Stimulated activated naive CD8-positive, alpha-beta T cell treated with anti-CD3 and anti-CD28 coated beads, Interleukin-15, Interleukin-2, amounts not matched to agents 100 ng/mL and 50 ng/mL, for 24 hours (primary cell): ENCODE measurements around the gene LYL1.

ENCODE experiments used
- H3K27ac Mint-ChIP-seq: one replicate; pipeline ENCODE4 v1.8.0; 2021; ENCODE audit warnings: mild to moderate bottlenecking, mixed read lengths
- H3K27me3 Mint-ChIP-seq: one replicate; pipeline ENCODE4 v1.8.0; 2021; ENCODE audit warnings: mixed read lengths
- H3K36me3 Mint-ChIP-seq: one replicate; pipeline ENCODE4 v1.8.0; 2021; ENCODE audit warnings: low read depth, mixed read lengths
- H3K4me1 Mint-ChIP-seq: one replicate; pipeline ENCODE4 v1.8.0; 2021; ENCODE audit warnings: low read depth, mixed read lengths
- H3K4me3 Mint-ChIP-seq: one replicate; pipeline ENCODE4 v1.8.0; 2021; ENCODE audit warnings: mild to moderate bottlenecking, mixed read lengths
- H3K9me3 Mint-ChIP-seq: one replicate; pipeline ENCODE4 v1.8.0; 2021; ENCODE audit warnings: mixed read lengths

The LYL1 gene

GRCh38 chr19:13103581-13104359 lies 1.1 kb upstream of the LYL1 start:
- H3K4me1 Mint-ChIP-seq, result peaks cover 52% of the 10 kb centered on the region
- peaks cover 3% of the 10 kb centered on the region for H3K27me3 Mint-ChIP-seq
- peaks cover 18% of the 10 kb centered on the region for H3K36me3 Mint-ChIP-seq
- H3K4me3 Mint-ChIP-seq, result peak overlapping the region; percentile 82
- no peak overlapping the region for H3K27ac Mint-ChIP-seq
- no peaks in the 10 kb centered on the region for H3K9me3 Mint-ChIP-seq

DNA sequence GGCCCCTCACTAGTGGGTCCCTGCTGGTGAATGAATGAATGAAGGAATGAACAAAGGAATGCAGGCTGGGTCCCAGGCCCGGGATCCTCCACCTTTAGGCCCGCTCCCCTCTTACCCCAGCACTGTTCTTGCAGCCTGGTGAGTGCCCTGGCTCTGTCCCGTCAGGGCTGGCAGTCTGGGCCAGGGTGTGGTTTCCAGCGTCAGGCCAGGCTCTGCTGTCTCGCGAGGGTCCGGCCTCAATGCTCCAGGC lies 317 bp downstream of the LYL1 start:
- Mint-ChIP-seq H3K4me3 (peak overlapping the region; percentile 75), H3K36me3 (peaks cover 14% of the 10 kb centered on the region), H3K9me3 (no peaks in the 10 kb centered on the region), H3K27ac (no peak overlapping the region), H3K27me3 (peaks cover 4% of the 10 kb centered on the region), H3K4me1 (peaks cover 62% of the 10 kb centered on the region)

DNA sequence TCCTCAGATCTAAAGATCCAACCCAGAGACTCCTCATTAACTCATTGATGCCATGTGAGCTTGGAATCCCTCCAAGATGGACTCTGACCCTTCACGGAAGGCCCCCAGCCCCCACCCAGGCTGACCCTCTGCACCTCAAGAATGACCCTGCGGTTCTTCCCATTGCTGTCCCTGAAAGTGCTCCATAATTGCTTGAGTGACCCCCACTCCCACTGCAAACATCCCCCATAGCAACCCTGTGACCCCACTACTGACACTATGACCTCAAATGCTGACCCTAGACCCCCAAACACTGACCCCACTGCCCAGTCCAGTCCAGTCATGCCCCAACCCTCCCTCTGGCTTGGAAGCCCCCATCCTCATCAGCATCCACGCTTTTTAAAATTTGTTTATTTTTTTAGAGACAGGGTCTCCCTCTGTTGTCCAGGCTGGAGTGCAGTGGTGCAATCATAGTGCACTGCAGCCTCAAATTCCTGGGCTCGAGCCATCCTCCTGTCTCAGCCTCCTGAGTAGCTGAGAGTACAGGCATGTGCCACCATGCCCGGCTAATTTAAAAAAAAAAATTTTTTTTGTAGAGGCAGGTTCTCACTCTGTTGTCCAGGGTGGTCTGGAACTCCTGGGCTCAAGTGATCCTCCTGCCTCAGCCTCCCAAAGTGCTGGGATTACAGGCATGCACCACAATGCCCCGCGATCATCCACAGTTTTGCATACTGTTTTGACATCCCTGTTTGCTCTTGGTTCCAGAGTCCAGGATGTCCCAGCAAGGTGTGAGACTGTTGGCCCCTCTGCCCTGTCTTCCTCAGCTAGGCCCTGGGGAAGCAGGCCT lies 855 bp downstream of the LYL1 start:
- H3K27ac Mint-ChIP-seq, result peak overlapping the region; percentile 66
- peaks cover 12% of the 10 kb centered on the region for H3K36me3 Mint-ChIP-seq
- H3K9me3 Mint-ChIP-seq, result no peaks in the 10 kb centered on the region
- peaks cover 67% of the 10 kb centered on the region for H3K4me1 Mint-ChIP-seq
- H3K4me3 Mint-ChIP-seq, result peak overlapping the region; percentile 75
- peaks cover 9% of the 10 kb centered on the region for H3K27me3 Mint-ChIP-seq

DNA sequence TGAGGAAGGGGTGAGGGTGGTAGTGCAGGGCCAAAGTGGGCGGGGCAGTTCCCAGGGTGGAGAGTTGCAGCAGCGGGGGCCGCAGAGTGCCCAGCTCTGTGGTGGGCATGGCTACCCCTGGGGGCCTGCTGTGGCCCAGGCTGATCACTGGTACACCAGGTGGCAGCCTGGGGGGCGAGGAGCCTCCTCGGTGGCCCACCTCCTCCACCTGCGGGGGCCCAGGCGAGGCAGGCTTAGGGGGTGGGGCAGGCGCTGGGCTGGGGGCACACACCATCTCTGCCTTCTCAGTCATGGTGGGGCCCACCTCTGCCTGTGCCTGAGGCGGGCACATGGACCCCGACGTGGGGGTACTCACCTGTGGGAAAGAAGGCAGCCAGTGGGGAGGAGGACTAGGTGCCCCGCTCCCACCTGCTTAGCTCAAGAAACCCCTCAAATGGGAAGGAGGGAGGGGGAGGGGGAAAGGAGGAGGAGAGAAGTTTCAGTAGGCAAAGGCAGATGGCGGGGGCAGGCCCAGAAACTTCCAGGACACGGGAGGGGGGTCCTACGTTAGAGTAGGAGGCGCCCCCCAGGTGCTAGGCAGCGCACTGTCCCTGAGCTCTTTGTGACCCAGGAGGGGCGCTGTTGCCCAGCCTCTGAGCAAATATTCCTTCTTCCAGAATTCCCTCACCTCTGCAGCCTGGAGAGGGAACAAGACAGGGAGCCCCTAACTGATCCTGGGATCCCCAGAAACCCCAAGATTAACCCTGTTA lies 1.6 kb downstream of the LYL1 start:
- Mint-ChIP-seq H3K4me1 (peaks cover 73% of the 10 kb centered on the region), H3K4me3 (peak overlapping the region; percentile 75), H3K36me3 (peaks cover 8% of the 10 kb centered on the region), H3K27me3 (peaks cover 16% of the 10 kb centered on the region), H3K27ac (no peak overlapping the region), H3K9me3 (no peaks in the 10 kb centered on the region)

GRCh38 chr19:13100031-13100588 lies 2.5 kb downstream of the LYL1 start:
- no peaks in the 10 kb centered on the region for H3K9me3 Mint-ChIP-seq
- H3K4me3 Mint-ChIP-seq, result peak overlapping the region; percentile 73
- peaks cover 71% of the 10 kb centered on the region for H3K4me1 Mint-ChIP-seq
- H3K27ac Mint-ChIP-seq, result peak overlapping the region; percentile 96
- H3K27me3 Mint-ChIP-seq, result peaks cover 20% of the 10 kb centered on the region
- H3K36me3 Mint-ChIP-seq, result peaks cover 7% of the 10 kb centered on the region

DNA sequence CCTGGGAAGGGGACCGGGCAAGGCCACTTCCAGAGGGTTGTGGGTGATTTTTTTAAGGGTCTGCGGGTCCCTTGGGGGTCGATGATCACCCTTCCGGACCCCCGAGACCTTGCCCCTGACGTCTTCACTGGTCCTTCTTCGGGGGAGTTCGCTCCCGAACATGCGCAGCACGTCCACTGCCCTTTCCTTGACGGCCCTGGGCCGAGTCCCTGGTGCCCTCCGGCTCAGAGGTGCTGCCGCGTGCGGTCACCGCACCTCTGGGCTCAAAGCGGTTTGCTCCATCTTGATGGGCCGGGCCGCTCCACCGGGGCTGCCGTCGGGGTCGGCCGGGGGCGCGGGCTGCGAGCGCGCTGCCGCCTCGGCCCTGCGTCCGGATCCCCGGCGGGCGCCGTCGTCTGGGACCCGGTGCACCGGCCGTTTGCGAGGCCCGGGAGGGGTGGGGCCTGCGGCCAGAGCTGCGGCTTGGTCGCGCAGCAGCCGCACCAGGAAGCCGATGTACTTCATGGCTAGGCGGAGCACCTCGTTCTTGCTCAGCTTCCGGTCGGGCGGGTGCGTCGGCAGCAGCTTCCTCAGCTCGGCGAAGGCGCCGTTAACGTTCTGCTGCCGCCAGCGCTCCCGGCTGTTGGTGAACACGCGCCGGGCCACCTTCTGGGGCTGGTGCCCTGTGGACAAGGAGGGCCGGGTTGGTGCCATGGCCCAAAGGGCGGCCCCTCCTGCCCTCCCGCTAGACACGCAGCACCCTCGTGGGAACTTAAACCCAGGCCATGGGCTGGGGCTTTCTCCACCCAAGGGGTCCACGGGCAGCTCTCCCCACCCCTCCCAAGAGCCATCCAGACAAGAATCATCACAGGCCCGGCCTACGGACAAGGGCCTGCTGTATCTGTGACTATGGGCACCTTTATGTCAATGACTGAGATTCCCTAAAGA lies 3.3 kb downstream of the LYL1 start:
- Mint-ChIP-seq H3K9me3 (no peaks in the 10 kb centered on the region), H3K36me3 (peaks cover 7% of the 10 kb centered on the region), H3K4me3 (peak overlapping the region; percentile 73), H3K4me1 (peaks cover 69% of the 10 kb centered on the region), H3K27me3 (peaks cover 25% of the 10 kb centered on the region), H3K27ac (peak overlapping the region; percentile 96)

GRCh38 chr19:13098277-13099072 lies 4.2 kb downstream of the LYL1 start:
- Mint-ChIP-seq H3K4me3 (peak overlapping the region; percentile 62), H3K36me3 (peaks cover 7% of the 10 kb centered on the region), H3K27ac (peak overlapping the region; percentile 81), H3K9me3 (no peaks in the 10 kb centered on the region), H3K4me1 (peaks cover 66% of the 10 kb centered on the region), H3K27me3 (peaks cover 25% of the 10 kb centered on the region)

DNA sequence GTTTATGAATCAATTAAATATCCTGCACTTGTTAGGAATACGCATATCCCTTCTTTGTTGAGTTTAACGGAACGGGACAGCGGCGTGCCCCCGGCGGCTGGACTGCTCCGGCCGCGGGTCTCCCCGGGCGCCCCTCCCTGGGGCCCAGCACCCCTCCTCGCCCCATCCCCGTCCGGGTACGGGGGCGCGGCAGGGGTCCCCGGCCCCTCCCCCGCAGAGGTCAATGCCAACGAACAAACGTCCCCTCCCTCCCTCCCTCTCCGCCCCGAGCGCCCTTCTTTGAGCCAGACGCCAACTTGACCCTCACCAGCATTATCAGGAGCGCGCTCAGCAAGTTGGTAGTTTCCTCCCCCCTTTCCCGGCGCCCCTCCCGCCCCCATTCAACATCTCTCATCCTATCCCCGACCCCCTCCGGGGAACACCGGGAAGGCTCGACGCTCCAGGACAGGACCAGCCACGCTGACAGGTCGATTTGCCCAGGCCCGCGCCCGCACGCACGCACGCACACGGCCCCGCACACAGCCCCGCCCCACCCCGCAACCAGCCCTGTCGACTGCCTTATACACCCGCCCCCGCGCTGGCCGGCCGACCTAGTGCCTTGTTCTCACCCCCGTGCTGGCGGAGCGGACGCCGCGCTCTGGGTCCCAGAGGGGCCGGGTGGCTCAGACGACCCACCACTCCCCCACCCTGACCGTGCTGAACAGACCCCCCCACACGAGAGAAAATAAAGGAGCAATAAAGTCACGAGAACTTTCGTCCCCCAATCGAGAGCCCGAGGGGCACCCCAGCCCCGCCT lies 5.0 kb downstream of the LYL1 start:
- Mint-ChIP-seq H3K27ac (no peak overlapping the region), H3K4me1 (peaks cover 61% of the 10 kb centered on the region), H3K9me3 (no peaks in the 10 kb centered on the region), H3K4me3 (peak overlapping the region; percentile 67), H3K36me3 (peaks cover 7% of the 10 kb centered on the region), H3K27me3 (peaks cover 25% of the 10 kb centered on the region)

GRCh38 chr19:13097033-13097462 lies 5.6 kb downstream of the LYL1 start:
- no peaks in the 10 kb centered on the region for H3K9me3 Mint-ChIP-seq
- H3K36me3 Mint-ChIP-seq, result peaks cover 7% of the 10 kb centered on the region
- peaks cover 25% of the 10 kb centered on the region for H3K27me3 Mint-ChIP-seq
- H3K27ac Mint-ChIP-seq, result peak overlapping the region; percentile 46
- H3K4me3 Mint-ChIP-seq, result peak overlapping the region; percentile 67
- H3K4me1 Mint-ChIP-seq, result peaks cover 58% of the 10 kb centered on the region

DNA sequence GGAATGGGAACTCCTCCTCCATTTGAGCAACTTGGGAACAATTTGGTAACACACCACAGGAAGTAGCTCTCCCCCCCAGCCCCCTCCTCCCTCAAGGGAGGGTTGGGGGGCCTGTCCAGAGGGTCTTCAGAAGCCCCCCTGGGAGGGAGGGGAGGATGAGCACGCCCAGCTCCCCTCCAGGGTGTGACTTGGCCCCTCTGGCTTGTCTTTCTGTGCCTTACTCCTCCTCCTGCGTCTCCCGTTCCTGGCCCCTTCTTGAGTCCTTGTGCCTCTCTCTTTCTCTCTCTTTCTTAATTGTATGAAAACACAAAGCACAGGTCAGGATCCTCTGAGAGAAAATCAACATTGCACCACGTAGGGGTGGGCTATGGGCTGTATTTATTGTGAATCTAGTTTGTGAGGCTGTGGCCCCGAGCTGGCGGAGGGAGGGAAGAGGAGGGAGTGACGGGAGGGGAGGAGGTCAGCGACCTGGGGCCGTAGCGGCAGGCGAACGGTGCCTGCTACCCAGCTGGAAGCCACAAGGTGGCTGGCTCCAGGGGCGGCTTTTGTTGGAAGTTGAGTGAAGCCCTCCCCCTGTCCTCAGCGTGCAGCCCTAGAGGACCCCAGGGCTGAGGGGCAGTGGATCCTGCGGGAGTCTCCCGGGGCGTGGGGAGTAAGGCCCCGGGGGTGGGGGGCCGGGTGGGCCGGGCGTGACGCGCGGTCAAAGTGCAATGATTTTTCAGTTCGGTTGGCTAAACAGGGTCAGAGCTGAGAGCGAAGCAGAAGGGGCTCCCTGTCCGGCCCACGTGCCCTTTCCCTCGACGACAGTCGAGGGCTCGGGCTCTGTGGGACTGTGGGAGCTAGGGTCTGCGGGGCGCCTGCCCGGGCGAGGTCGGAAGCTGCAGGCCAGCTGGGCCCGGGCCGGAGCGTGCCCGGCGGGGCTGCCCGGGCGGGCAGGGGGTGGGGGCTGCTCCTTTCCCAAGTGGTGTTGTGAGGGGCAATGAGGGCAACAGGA lies 6.4 kb downstream of the LYL1 start:
- peaks cover 7% of the 10 kb centered on the region for H3K36me3 Mint-ChIP-seq
- no peak overlapping the region for H3K27ac Mint-ChIP-seq
- H3K4me1 Mint-ChIP-seq, result peaks cover 50% of the 10 kb centered on the region
- H3K27me3 Mint-ChIP-seq, result peaks cover 25% of the 10 kb centered on the region
- H3K4me3 Mint-ChIP-seq, result peak overlapping the region; percentile 73
- H3K9me3 Mint-ChIP-seq, result no peaks in the 10 kb centered on the region

DNA sequence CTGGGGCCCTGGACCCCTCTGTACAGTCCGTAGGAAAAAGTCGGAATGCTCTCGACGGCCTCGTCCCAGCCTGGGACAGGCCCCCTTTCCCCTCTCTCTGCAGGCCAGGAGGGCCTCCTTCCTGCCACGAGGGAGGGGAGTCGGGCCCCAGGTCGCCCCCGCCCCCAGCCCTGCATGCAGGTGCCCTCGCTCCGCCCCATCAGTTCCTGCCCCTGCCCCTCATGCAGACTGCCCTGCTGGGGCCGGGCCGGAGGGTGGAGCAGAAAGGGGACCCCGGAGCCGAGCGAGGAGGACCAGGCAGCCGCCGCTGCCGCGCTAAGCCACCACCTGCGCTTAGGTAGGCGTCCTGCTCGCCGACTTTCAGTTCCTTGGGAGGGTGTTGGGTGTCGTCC lies 7.3 kb downstream of the LYL1 start:
- Mint-ChIP-seq H3K36me3 (peaks cover 7% of the 10 kb centered on the region), H3K4me3 (peak overlapping the region; percentile 73), H3K27ac (no peak overlapping the region), H3K9me3 (no peaks in the 10 kb centered on the region), H3K27me3 (peaks cover 25% of the 10 kb centered on the region), H3K4me1 (peaks cover 47% of the 10 kb centered on the region)
